HG03565 (cell line): ENCODE data around the gene WDR1.
"Not testable (repeated sequence)": the region's sequence is repeated elsewhere in the genome, so short reads cannot be mapped to it uniquely, and the experiment has no call there.

Experiments used
- ATAC-seq: cut with Tn5 transposase; IDR thresholded peaks from one replicate; pipeline ENCODE4 v1.9.1; 2021; ENCODE audit warnings: mild to moderate bottlenecking, moderate library complexity; ENCODE audit not compliant: unreplicated experiment

Gene WDR1

GRCh38 chr4:10131202-10131601, 14.6 kb upstream of the WDR1 start:
- ATAC-seq, result no peak

GRCh38 chr4:10130178-10130888, 13.7 kb upstream of the WDR1 start:
- no peak for ATAC-seq

GRCh38 chr4:10129196-10130177, 12.9 kb upstream of the WDR1 start:
- no peak for ATAC-seq

DNA sequence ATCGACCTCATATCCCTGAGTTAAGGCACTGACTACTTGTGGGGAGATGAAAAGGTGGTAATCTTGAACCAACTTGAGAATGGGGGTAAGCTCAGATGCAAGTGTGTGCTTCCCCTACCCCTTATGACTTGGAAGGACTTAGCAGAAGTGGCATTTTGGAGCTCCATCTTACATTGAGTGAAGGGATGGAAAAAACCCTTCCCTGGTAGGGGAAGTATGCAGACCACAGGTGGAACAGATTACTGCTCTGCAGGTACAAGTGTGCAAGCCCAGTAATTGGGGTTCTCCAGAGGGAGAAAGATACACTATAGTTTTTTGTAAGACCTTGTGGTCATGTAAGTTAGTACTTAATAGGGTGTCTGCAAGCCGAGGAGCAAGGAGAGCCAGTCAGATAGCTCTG, 12.2 kb upstream of the WDR1 start:
- ATAC-seq, result no peak

DNA sequence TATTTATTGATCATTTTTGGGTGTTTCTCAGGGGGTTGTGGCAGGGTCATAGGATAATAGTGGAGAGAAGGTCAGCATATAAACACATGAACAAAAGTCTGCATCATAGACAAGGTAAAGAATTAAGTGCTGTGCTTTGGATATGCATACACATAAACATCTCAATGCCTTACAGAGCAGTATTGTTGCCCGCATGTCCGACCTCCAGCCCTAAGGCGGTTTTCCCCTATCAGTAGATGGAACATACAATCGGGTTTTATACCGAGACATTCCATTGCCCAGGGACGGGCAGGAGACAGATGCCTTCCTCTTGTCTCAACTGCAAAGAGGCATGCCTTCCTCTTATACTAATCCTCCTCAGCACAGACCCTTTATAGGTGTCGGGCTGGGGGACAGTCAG, 10.9 kb upstream of the WDR1 start:
- ATAC-seq, result not testable (repeated sequence)

DNA sequence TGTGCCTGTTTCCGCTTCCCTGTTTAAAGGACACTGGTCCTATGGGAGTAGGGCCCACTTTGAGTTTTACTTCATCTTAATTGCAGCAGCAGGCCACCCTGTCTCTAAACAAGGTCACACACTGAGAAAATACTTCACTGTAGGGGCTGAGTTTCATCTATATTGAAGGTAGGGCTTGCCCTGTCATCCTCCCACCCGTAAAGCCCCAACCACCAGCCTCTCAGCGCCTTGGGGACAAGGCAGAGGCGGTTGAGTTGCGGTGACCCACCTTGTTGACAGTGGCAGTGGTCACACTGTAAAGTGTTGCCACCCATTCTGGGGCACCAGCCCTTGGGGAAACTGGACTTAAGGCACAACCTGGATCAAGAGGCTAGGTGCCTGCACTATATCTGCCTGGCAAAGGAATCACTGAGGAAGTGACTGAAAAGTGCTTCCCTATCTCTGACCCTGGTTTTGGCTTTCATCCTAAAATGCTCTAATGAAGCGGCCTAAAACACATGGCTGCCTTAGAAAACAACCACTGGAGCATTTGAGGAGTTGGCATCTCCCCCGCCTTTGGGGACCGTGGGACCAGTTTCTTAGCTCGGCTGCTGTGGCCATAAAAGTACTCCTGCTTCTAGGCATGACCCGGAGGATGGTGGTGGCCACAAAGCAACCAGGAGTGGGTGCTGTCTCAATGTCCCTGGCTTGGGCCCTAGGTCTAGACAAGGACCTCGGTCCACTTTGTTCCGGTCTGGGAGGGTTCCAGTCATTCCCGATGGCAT, 7.8 kb upstream of the WDR1 start:
- no peak for ATAC-seq

DNA sequence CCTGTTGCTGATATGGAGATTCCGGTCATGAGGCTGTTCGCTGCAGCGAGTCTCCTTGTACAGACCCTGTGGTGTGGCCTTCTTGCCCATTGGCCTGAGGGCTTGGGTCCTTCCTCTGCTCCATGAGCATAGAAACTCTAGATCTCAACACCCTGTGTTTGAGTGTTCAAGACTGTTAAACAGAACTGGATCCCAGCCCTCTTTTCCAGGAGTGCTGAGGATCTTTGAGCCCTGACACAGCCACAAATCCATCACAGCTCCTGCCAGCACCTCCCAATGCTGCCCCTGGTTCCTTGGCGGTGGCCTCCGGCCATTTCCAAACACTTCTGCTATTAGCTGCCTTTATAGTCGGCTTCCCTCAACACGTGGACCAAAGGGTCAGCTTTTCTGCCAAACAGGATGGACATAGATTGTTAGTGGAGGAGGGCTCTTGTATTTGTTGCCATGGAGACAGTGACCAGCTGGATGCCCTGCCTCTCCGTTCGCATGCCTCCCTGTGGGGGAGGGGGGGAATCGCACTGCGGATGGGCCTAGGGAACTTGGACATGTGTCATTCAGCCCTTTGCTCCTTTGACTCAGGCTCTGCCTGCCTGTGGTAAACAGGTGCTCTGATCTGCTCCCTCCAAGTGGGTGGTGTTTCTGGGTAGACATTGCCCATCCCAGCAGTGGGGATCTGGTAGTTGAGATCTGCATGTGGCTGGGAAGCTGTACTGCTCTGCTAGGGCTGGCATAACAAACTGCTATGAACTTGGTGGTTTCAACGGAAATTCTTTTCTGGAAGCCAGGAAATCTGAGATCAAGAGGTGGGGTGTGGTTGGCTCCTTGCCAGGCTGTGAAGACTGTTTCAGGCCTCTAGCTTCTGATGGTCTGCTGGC, 6.9 kb upstream of the WDR1 start:
- ATAC-seq, result no peak

DNA sequence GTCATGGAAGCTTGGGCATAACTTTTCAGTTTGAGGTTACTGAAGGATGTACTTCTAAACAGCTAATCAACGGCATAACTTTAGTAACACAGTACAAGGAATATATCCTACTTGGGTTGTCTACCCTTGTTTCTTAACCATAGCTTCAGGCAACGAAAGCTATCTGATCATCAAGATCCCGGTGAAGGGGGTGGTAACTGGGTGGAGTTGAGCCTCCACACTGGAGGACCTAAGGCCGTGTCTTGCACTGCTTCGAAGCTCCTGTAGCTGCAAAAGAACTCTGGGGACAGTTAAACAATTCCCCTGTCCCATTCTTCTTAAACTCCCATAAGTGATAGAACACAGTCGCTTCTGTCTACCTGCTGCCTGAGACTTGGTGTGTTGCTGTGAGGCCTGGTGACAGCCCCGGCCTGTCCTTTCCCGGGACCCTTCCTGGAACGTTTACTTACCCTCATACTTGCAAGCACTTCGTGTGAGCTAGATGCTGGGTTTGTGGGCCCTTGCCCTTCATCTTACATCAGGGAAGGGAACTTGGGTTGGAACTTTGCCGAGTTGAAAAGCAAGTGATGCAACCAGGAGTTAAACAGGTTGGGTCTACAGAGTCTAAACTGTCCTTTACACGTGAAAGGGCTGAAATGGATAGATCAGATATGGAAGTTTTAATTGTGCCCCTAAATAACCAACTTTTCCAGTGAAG, 5.8 kb upstream of the WDR1 start:
- ATAC-seq, result no peak

DNA sequence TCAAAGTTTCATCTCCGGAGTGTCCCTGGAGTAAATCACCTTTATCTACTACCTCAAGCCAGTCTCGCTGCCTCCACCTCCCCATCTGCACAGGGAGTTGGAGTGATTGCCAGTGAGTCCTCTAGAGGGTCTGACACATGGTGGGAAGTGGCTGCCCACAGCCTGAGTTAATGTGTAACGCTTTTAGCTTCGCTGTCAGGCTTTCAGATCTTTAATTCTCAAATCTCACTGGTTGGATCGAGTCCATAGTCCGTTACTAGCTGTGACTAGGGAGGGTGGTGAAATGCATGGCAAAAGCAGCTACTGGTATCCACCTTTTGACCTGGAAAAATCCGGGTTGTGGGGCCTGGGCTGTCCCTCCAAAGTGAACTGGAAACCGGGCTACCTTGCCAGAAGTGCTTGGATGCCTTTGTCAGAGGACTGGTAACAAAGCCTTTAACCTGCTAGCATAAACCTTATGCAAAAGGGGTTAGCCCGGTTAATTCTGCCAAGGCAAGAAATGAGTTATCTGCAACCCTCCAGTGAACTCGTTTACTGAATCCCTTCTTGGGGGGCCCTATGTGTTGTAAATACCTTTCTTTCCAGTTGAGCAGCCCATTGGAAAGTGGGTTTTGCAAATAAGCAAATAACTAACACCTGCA, 5.1 kb upstream of the WDR1 start:
- ATAC-seq, result no peak

DNA sequence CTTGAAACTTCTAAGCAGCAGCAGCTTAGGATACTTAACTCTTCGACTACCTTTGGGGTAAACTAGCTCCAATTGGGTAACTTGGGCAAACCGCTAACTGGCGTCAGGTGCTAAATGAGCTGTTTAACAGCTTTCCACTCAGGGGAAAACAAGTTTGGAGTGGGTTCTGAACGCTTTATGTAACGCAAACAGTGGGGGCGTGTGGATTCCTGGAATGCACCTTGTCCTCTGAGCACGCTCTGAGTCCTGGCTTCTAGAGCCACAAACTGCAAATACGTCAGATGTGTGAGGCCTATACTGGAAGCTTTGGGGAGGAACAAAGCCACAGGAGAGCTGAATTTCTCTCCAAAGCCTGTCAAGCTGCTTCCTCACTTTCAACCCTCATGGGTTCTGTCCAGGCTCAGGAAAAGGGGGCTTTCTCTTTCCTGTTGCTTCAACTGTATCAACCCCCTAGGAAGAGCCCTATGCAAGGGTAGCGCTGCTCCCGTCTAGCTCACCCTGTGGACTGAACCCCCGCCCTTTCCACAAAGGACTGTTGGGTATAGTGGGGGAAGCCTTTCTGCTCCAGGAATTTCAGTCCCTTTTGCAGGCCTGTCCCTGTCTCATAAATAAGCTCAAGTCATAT, 4.5 kb upstream of the WDR1 start:
- ATAC-seq, result no peak

GRCh38 chr4:10119773-10120172, 3.2 kb upstream of the WDR1 start:
- no peak for ATAC-seq

DNA sequence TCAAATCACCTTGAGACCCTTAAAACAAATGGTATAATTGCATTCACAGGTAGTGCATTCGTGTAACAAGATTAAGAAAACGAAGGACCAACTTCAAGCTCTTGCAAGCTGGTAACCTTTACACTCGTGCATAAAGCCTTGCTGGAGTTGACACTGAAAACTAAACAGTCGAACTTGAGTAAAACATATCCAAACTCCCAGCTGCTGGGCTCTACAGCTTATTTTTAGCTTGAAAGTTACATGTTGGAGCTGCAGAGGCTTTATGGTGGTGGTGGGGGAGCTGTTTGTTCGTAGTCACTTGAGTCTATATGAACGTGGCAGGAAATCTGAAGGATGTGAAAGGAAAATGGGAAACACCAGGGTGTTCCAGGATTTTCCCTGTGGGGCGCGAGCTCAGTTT, 2.7 kb upstream of the WDR1 start:
- no peak for ATAC-seq

GRCh38 chr4:10118048-10119004, 1.7 kb upstream of the WDR1 start:
- no peak for ATAC-seq

DNA sequence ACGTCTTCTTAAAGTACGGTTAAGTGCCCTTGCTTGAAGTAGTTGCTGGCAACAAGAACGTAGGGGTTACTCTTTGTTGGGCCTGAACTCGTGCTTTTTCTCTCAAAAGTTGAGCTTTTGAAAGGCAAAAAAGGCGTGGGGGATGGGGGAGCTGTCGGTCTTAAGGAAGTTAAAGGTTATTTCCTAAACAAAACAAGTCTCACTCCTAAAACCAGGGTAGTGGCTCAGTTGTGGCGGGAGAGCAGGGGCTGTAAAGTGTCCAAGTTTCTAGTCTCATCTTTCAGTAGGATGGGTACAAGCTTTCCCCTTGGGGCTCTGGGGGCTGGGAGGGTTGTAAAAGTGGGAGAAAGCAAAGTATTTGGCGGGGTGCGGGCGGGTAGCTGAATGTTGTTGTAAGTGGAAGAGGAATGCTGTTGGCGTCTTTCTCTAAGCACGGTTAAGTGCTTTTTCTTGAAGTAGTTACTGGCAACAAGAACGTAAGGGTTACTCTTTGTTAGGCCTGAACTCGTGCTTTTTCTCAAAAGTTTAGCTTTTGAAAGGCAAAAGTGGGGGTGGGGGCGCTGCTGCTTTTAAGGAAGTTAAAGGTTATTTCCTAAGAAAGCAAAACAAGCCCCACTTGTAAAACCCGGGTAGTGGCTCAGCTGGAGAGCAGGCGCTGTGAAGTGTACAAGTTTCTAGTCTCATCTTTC, 904 bp upstream of the WDR1 start:
- ATAC-seq, result no peak

- peak; percentile 21 for ATAC-seq
Observed at GRCh38 chr4:10115797-10116568, 616 bp downstream of the WDR1 start.

GRCh38 chr4:10115271-10115796, 1.3 kb downstream of the WDR1 start:
- ATAC-seq, result no peak
